SK-N-SH treated with all-trans-retinoic acid at 6 μM for 48 hours (cell line): ENCODE results near the gene THSD7A.

Experiments
- GLIS3 ChIP-seq: fragments of 250-450 bp; sonication (Bioruptor Pico); IDR thresholded peaks from 2 replicates; pipeline ENCODE4 v1.5.0; 2020; ENCODE audit warnings: mild to moderate bottlenecking, moderate library complexity
- OSR1 ChIP-seq: fragments of 250-450 bp; sonication (Bioruptor Pico); IDR thresholded peaks from 2 replicates; pipeline ENCODE4 v1.8.0; 2022; ENCODE audit warnings: moderate library complexity, mild to moderate bottlenecking, inconsistent platforms
- PATZ1 ChIP-seq: fragments of 250-450 bp; sonication (Bioruptor Pico); IDR thresholded peaks from 2 replicates; pipeline ENCODE4 v1.8.0; 2020; ENCODE audit warnings: mild to moderate bottlenecking, moderate library complexity, borderline replicate concordance
- PPARA ChIP-seq: fragments of 250-450 bp; sonication (Bioruptor Pico); IDR thresholded peaks from 2 replicates; pipeline ENCODE4 v1.5.0; 2020; ENCODE audit warnings: mild to moderate bottlenecking, borderline replicate concordance
- SNAI2 ChIP-seq: fragments of 250-450 bp; sonication (Bioruptor Pico); IDR thresholded peaks from 2 replicates; pipeline ENCODE4 v1.5.0; 2020; ENCODE audit warnings: mild to moderate bottlenecking, moderate library complexity
- ZFP3 ChIP-seq: fragments of 250-450 bp; sonication (Bioruptor Pico); IDR thresholded peaks from 2 replicates; pipeline ENCODE4 v1.5.0; 2020; ENCODE audit warnings: mild to moderate bottlenecking, moderate library complexity
- ZNF70 ChIP-seq: fragments of 450-650 bp; formaldehyde crosslinking; IDR thresholded peaks from 2 replicates; pipeline ENCODE4 v1.5.0; 2020; ENCODE audit warnings: mild to moderate bottlenecking, moderate library complexity

GRCh38 chr7:11749629-11750028 is 82.4 kb downstream of the THSD7A start:
- no peak for TF ChIP-seq PPARA (CRISPR knock-in tag)
- no peak for TF ChIP-seq ZNF70 (CRISPR knock-in tag)
- TF ChIP-seq ZFP3 (CRISPR knock-in tag) = no peak
- no peak for TF ChIP-seq PATZ1 (CRISPR knock-in tag)
- TF ChIP-seq OSR1 (CRISPR knock-in tag) = no peak
- no peak for TF ChIP-seq SNAI2 (CRISPR knock-in tag)
- no peak for TF ChIP-seq GLIS3
